H9 (cell line): ENCODE measurements around the gene CLIP1. TPM values are rescaled to one million over a fixed set of nuclear protein-coding genes. Genes with fewer than 3 reads are reported as not detected.
"Not testable (repeated sequence)": the region's sequence is repeated elsewhere in the genome, so short reads cannot be mapped to it uniquely, and the experiment has no call there.

Experiments used
- DNase-seq: peaks from one replicate; pipeline ENCODE4 v3.0.0-alpha.2; 2017
- H2AFZ ChIP-seq: one replicate; pipeline ENCODE4 v1.6.1; 2013; ENCODE audit warnings: mild to moderate bottlenecking, low read length, control low read depth, moderate library complexity
- H2AK5ac ChIP-seq: 2 replicates; pipeline ENCODE4 v1.6.1; 2013; ENCODE audit warnings: low read length, control low read depth, mixed read lengths; ENCODE audit not compliant: insufficient read length
- H2BK120ac ChIP-seq: one replicate; pipeline ENCODE4 v1.6.1; 2013; ENCODE audit warnings: low read depth, mild to moderate bottlenecking, low read length, control low read depth, inconsistent platforms; ENCODE audit not compliant: poor library complexity, severe bottlenecking
- H2BK12ac ChIP-seq: 2 replicates; pipeline ENCODE4 v1.6.1; 2013; ENCODE audit warnings: low read length, control low read depth, mixed read lengths, low read depth; ENCODE audit not compliant: insufficient read length
- H2BK15ac ChIP-seq: 2 replicates; pipeline ENCODE4 v1.6.1; 2013; ENCODE audit warnings: low read depth, low read length, control low read depth
- H2BK20ac ChIP-seq: one replicate; pipeline ENCODE4 v1.6.1; 2013; ENCODE audit warnings: low read depth, mild to moderate bottlenecking, low read length, control low read depth, inconsistent platforms; ENCODE audit not compliant: poor library complexity, severe bottlenecking
- H2BK5ac ChIP-seq: 2 replicates; pipeline ENCODE4 v1.6.1; 2013; ENCODE audit warnings: low read length, control low read depth, mixed read lengths; ENCODE audit not compliant: insufficient read length
- H3K14ac ChIP-seq: 2 replicates; pipeline ENCODE4 v1.6.1; 2013; ENCODE audit warnings: low read length, control low read depth; ENCODE audit not compliant: insufficient read depth
- H3K18ac ChIP-seq: 2 replicates; pipeline ENCODE4 v1.6.1; 2013; ENCODE audit warnings: low read depth, mild to moderate bottlenecking, mixed read lengths, low read length, control low read depth; ENCODE audit not compliant: insufficient read length
- H3K23ac ChIP-seq: 2 replicates; pipeline ENCODE4 v1.6.1; 2013; ENCODE audit warnings: low read length, control low read depth, mixed read lengths, low read depth; ENCODE audit not compliant: insufficient read length
- H3K23me2 ChIP-seq: 2 replicates; pipeline ENCODE4 v1.6.1; 2013; ENCODE audit warnings: low read depth, mild to moderate bottlenecking, mixed read lengths, low read length, control low read depth; ENCODE audit not compliant: insufficient read length, poor library complexity, severe bottlenecking
- H3K27ac ChIP-seq: 2 replicates; pipeline ENCODE4 v1.5.1; 2013; ENCODE audit warnings: low read length, control low read depth, mixed read lengths, low read depth; ENCODE audit not compliant: insufficient read length
- H3K27me3 ChIP-seq: 2 replicates; pipeline ENCODE4 v1.6.1; 2013; ENCODE audit warnings: low read length, control low read depth, inconsistent platforms; ENCODE audit not compliant: insufficient read depth
- H3K4ac ChIP-seq: 2 replicates; pipeline ENCODE4 v1.6.1; 2013; ENCODE audit warnings: low read depth, mild to moderate bottlenecking, control low read depth, inconsistent platforms, low read length, moderate library complexity
- H3K4me1 ChIP-seq: 2 replicates; pipeline ENCODE4 v1.6.1; 2013; ENCODE audit warnings: low read length, control low read depth, inconsistent platforms; ENCODE audit not compliant: insufficient read depth
- H3K4me2 ChIP-seq: 2 replicates; pipeline ENCODE4 v1.6.1; 2013; ENCODE audit warnings: low read length, control low read depth, mixed read lengths; ENCODE audit not compliant: insufficient read length, insufficient read depth
- H3K56ac ChIP-seq: 2 replicates; pipeline ENCODE4 v1.6.1; 2013; ENCODE audit warnings: low read depth, mild to moderate bottlenecking, mixed read lengths, low read length, control low read depth; ENCODE audit not compliant: insufficient read length
- H3K79me1 ChIP-seq: 2 replicates; pipeline ENCODE4 v1.6.1; 2013; ENCODE audit warnings: low read depth, mild to moderate bottlenecking, moderate library complexity, low read length, control low read depth, inconsistent platforms; ENCODE audit not compliant: insufficient read depth, poor library complexity, severe bottlenecking
- H3K79me2 ChIP-seq: 2 replicates; pipeline ENCODE4 v1.6.1; 2013; ENCODE audit warnings: low read length, control low read depth, inconsistent platforms; ENCODE audit not compliant: insufficient read depth
- H3K9ac ChIP-seq: 2 replicates; pipeline ENCODE4 v1.6.1; 2013; ENCODE audit warnings: low read length, control low read depth, mixed read lengths; ENCODE audit not compliant: insufficient read length; ENCODE audit errors: extremely low read depth
- H3K9me3 ChIP-seq: one replicate; pipeline ENCODE4 v1.6.1; 2013; ENCODE audit warnings: low read depth, low read length, inconsistent platforms; ENCODE audit not compliant: control insufficient read depth
- H3T11ph ChIP-seq: one replicate; pipeline ENCODE4 v1.6.1; 2013; ENCODE audit warnings: mild to moderate bottlenecking, low read length, control low read depth, inconsistent platforms
- H4K20me1 ChIP-seq: one replicate; pipeline ENCODE4 v1.6.1; 2013; ENCODE audit not compliant: control insufficient read depth, insufficient read length, insufficient read depth
- H4K5ac ChIP-seq: 2 replicates; pipeline ENCODE4 v1.6.1; 2013; ENCODE audit warnings: low read depth, mild to moderate bottlenecking, mixed read lengths, low read length, control low read depth; ENCODE audit not compliant: insufficient read length
- H4K8ac ChIP-seq: replicated peaks from 2 replicates; pipeline ENCODE4 v1.6.1; 2013; ENCODE audit warnings: low read length, control low read depth, mixed read lengths, low read depth; ENCODE audit not compliant: insufficient read length
- H4K91ac ChIP-seq: 2 replicates; pipeline ENCODE4 v1.6.1; 2013; ENCODE audit warnings: low read depth, mild to moderate bottlenecking, moderate library complexity, mixed read lengths, low read length, control low read depth; ENCODE audit not compliant: insufficient read length
- H3K27ac Mint-ChIP-seq, 3 experiments: 2 replicates in 2 of 3; 3 replicates in 1 of 3; pipeline ENCODE4 v1.8.0; 2020 to 2021; ENCODE audit warnings: mixed read lengths in 3 of 3, mild to moderate bottlenecking in 1 of 3, moderate library complexity in 1 of 3
- H3K27me3 Mint-ChIP-seq: 2 replicates; pipeline ENCODE4 v1.8.0; 2021; ENCODE audit warnings: low read depth, mild to moderate bottlenecking, moderate library complexity, mixed read lengths
- H3K36me3 Mint-ChIP-seq, 3 experiments: 2 replicates in 2 of 3; 3 replicates in 1 of 3; pipeline ENCODE4 v1.8.0; 2020 to 2021; ENCODE audit warnings: low read depth in 3 of 3, mixed read lengths in 3 of 3; ENCODE audit not compliant: insufficient read depth in 1 of 3
- H3K4me1 Mint-ChIP-seq, 2 experiments: 2 replicates each; pipeline ENCODE4 v1.8.0; 2020; ENCODE audit warnings: mixed read lengths in 2 of 2
- H3K4me3 Mint-ChIP-seq, 2 experiments: 2 replicates in 1 of 2; 3 replicates in 1 of 2; pipeline ENCODE4 v1.8.0; 2020 to 2021; ENCODE audit warnings: mild to moderate bottlenecking in 2 of 2, mixed read lengths in 2 of 2, moderate library complexity in 1 of 2
- H3K9me3 Mint-ChIP-seq, 2 experiments: 2 replicates in 1 of 2; 3 replicates in 1 of 2; pipeline ENCODE4 v1.8.0; 2020; ENCODE audit warnings: mild to moderate bottlenecking in 2 of 2, mixed read lengths in 2 of 2, moderate library complexity in 1 of 2
- CTCF ChIP-seq: fragments of 200-600 bp; sonication (generic); conservative IDR thresholded peaks from 3 replicates; pipeline ENCODE4 v1.8.0; 2021; ENCODE audit warnings: antibody characterized with exemption, mild to moderate bottlenecking
- WGBS: extraction: QIAGEN DNeasy Blood & Tissue Kit; methylation state at CpG from one replicate; pipeline ENCODE4 v1.1.7; 2013; ENCODE audit warnings: missing lambda C conversion rate, low lambda C conversion rate, mixed read lengths; ENCODE audit not compliant: insufficient read length; ENCODE audit errors: extremely low coverage; 5-methylcytosine and 5-hydroxymethylcytosine counted together
- total RNA-seq: library from RNA; stranded (reverse); gene quantifications from 2 replicates; pipeline ENCODE4 v1.2.1, GENCODE V29; 2021

CLIP1 gene
- total RNA-seq, 1 experiment from 2014 or later: 23.6 TPM

DNA sequence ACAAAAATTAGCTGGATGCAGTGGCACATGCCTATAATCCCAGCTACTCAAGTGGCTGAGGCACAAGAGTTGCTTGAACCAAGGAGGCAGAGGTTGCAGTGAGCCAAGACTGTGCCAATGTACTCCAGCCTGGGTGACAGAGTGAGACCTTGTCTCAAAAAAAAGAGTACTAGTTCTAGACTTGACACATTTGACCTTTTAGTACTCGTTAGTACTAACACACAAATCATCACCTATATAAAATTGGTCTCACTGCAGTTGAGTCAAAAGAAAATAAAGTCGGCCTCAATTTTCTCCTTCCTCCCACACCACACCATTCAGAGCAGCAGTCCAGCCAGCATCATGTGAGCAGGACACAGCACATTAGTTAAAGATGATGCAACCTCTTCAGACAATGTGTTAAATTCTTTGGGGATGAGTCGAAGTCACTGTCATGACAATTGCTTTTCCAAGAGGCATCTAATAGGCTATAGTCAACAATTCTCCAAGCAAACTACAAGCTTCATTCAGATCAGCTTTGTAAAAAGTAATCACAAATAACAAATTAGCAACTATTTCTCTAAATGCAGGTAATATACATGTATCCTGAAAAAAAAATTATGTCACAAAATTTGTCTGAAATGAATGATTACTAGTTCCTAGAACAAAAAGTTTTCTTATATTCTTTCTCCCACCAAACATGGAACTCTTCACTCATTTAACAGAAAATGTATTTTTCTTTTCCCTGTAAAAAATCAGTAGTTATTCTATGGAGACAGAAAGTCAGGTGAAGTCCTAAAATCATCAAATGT lies 55.6 kb downstream of the CLIP1 start:
- peak overlapping the region; percentile 75 for H2AK5ac ChIP-seq
- H2BK120ac ChIP-seq: no peak overlapping the region
- peaks cover 0 to 4% (median 2%) of the 10 kb centered on the region in 3 experiments; a peak in 3 of 7 replicates for H3K36me3 Mint-ChIP-seq
- H3K9me3 Mint-ChIP-seq: no peaks in the 10 kb centered on the region
- no peak overlapping the region for H3K23ac ChIP-seq
- peak overlapping the region; percentile 98 for H4K91ac ChIP-seq
- H3T11ph ChIP-seq: no peak overlapping the region
- WGBS: no CpG with 5 or more reads among the region's 3 CpGs
- no peaks in the 10 kb centered on the region for H3K27me3 Mint-ChIP-seq
- peak; percentile 66 for DNase-seq
- no peak for TF ChIP-seq CTCF
- H3K27ac Mint-ChIP-seq: peak overlapping the region; percentile 56 to 95 (median 93)
- H2BK15ac ChIP-seq: no peak overlapping the region
- H3K18ac ChIP-seq: peak overlapping the region; percentile 87
- H2BK12ac ChIP-seq: no peak overlapping the region
- no peak overlapping the region for H2AFZ ChIP-seq
- H3K56ac ChIP-seq: no peak overlapping the region
- H3K79me1 ChIP-seq: no peaks in the 10 kb centered on the region
- H3K9me3 ChIP-seq: no peaks in the 10 kb centered on the region
- H3K9ac ChIP-seq: no peak overlapping the region
- no peak overlapping the region for H4K8ac ChIP-seq
- H3K27me3 ChIP-seq: no peaks in the 10 kb centered on the region
- peak overlapping the region; percentile 84 for H3K14ac ChIP-seq
- peaks cover 2% of the 10 kb centered on the region; the same call in 1 of the 2 replicates for H3K4me1 ChIP-seq
- no peaks in the 10 kb centered on the region for H3K79me2 ChIP-seq
- peaks cover 8 to 11% of the 10 kb centered on the region in 2 experiments for H3K4me1 Mint-ChIP-seq
- peak overlapping the region; percentile 65 for H3K27ac ChIP-seq
- H3K4me2 ChIP-seq: no peak overlapping the region
- H2BK20ac ChIP-seq: no peak overlapping the region
- H2BK5ac ChIP-seq: no peak overlapping the region
- peak overlapping the region; percentile 87 for H4K5ac ChIP-seq
- H4K20me1 ChIP-seq: no peaks in the 10 kb centered on the region
- no peak overlapping the region for H3K4me3 Mint-ChIP-seq
- H3K23me2 ChIP-seq: no peaks in the 10 kb centered on the region
- peak overlapping the region; percentile 91; the same call in 1 of the 2 replicates for H3K4ac ChIP-seq

DNA sequence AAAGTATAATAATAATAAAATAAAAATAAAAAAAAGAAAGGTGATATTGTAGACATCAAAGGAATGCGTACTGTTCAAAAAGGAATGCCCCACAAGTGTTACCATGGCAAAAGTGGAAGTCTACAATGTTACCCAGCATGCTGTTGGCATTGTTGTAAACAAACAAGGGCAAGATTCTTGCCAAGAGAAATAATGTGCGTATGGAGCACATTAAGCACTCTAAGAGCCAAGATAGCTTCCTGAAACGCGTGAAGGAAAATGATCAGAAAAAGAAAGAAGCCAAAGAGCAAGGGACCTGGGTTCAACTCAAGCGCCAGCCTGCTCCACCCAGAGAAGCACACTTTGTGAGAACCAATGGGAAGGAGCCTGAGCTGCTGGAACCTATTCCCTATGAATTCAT lies 57.2 kb downstream of the CLIP1 start:
- Mint-ChIP-seq H3K36me3 (peaks cover 2 to 12% (median 9%) of the 10 kb centered on the region in 3 experiments; a peak in 3 of 7 replicates), H3K4me1 (peaks cover 8 to 11% of the 10 kb centered on the region in 2 experiments)
- not testable (repeated sequence) for H3K9ac ChIP-seq, H3K79me2 ChIP-seq, H3K56ac ChIP-seq, H3K27me3 Mint-ChIP-seq, H3K4ac ChIP-seq, H4K8ac ChIP-seq, H2BK15ac ChIP-seq, H3K4me1 ChIP-seq, H3K23me2 ChIP-seq, H2BK120ac ChIP-seq, H3K4me3 Mint-ChIP-seq, DNase-seq, H2BK20ac ChIP-seq, H3K18ac ChIP-seq, H3K9me3 Mint-ChIP-seq, H4K5ac ChIP-seq, H3K4me2 ChIP-seq, H3K14ac ChIP-seq, H2BK12ac ChIP-seq, H3K27me3 ChIP-seq, H3K79me1 ChIP-seq, H2BK5ac ChIP-seq, H2AK5ac ChIP-seq, H3K9me3 ChIP-seq, H4K20me1 ChIP-seq, H3K27ac ChIP-seq, H2AFZ ChIP-seq, H3T11ph ChIP-seq, H4K91ac ChIP-seq, H3K23ac ChIP-seq, H3K27ac Mint-ChIP-seq
- WGBS: no CpG with 5 or more reads among the region's 5 CpGs
